Measurements from ENCODE around the gene EEF1A2. TPM values are rescaled to one million over a fixed set of nuclear protein-coding genes. Genes with fewer than 3 reads are reported as not detected.

The EEF1A2 gene
- 0.87 and 8.6 TPM in 2 replicates for total RNA-seq

DNA sequence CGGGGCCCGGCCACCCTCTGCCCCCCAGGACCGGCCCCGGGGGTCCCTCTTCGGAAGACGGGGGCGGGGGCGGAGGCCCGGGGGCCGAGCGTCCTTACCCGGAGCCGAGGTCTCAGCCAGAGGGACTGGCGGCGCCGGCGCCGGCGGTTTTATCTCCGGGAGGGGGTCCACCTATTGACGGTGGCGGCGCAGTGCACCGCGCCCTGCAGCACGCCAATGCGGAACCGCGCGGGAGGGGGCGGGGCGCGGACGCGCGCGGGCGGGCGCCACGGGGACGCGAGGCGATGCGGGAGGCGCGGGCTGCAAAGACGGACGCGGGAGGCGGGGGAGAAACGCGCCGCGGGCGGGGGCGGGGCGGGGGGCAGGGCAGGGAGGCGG lies at the start of gene EEF1A2:
Gene EEF1A2, minus strand, starts transcription at position 124 of the 378 bp plus-strand sequence. CDS start 1,320 bp downstream, outside the sequence.

DNA sequence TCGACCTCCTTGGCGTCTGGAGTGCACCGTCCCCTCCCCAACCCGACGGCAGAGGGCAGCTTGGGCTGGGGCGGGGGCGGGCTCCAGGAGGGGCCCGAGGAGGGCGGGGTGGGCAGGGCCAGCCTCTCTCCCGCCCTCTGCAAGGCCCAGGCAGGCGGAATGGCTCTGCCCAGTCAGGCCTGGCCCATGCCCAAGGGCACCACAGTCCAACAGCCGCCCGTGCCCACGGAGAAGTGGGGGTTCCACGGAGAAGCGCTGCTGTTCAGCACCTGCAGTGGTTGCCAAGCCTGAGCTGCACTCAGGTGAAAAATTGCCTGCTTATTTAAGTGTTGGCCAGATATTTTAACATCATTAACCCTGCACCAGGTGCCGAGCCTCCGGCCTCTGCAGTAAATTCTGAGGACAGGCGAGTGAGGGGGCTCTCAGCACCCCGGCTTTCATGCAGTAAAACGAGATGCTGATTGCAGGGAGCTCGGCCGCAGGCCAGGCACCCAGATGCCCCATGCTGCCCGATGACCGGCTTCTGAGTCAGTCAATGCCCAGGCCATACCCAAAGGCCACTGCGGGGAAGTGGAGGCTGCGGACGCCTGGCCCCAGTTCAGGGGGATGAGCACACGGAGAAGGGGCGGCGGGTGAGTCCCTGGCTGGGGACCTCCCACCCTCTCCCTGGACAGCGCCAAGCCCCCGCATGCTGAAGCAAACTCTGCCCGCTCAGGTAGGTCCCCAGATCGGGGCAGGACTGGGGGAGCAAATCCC lies 49.0 kb upstream of the EEF1A2 start, which contains the start of gene SRMS:
Gene SRMS, minus strand, starts transcription at position 25 of the 756 bp plus-strand sequence. CDS start 286 bp downstream, outside the sequence.

GRCh38 chr20:63536997-63537524 lies 38.2 kb upstream of the EEF1A2 start, which contains the start of gene PTK6:
Gene PTK6 (minus strand): TSS chr20:63537376. CDS start chr20:63537314, 62 bp downstream.

GRCh38 chr20:63520504-63520933 lies 21.6 kb upstream of the EEF1A2 start, which contains the start of gene PPDPF:
Gene PPDPF (plus strand): TSS chr20:63520765. CDS start chr20:63521309, 544 bp downstream.

GRCh38 chr20:63471981-63472831 lies 26.7 kb downstream of the EEF1A2 start, which contains the start of gene KCNQ2:
Gene KCNQ2 (minus strand): TSS chr20:63472655. CDS start chr20:63472463, 192 bp downstream.

Other genes with a start within 250 kb of the EEF1A2 start
- not detected in 2 replicates for gene NKAIN4, start 244.6 kb downstream of the EEF1A2 start, total RNA-seq
- 86.0 and 103 TPM in 2 replicates for gene ARFGAP1, start 226.3 kb downstream of the EEF1A2 start, total RNA-seq
- gene COL20A1, start 205.9 kb downstream of the EEF1A2 start, total RNA-seq = under 0.01 TPM in 2 replicates
- gene CHRNA4, start 137.7 kb downstream of the EEF1A2 start, total RNA-seq = not detected in 2 replicates
- under 0.01 TPM in 1 of 2 replicates, not detected in the other for gene KCNQ2, start 26.4 kb downstream of the EEF1A2 start, total RNA-seq
- gene PPDPF, start 21.7 kb upstream of the EEF1A2 start, total RNA-seq = 56.0 and 105 TPM in 2 replicates
- 0.17 TPM in 1 of 2 replicates, not detected in the other for gene PTK6, start 38.3 kb upstream of the EEF1A2 start, total RNA-seq
- gene SRMS, start 48.7 kb upstream of the EEF1A2 start, total RNA-seq = not detected in 2 replicates
- gene FNDC11, start 55.1 kb upstream of the EEF1A2 start, total RNA-seq = 1.8 and 2.3 TPM in 2 replicates
- 49.3 and 67.3 TPM in 2 replicates for gene HELZ2, start 75.2 kb upstream of the EEF1A2 start, total RNA-seq
- 10.6 and 14.4 TPM in 2 replicates for gene GMEB2, start 128.0 kb upstream of the EEF1A2 start, total RNA-seq
- gene STMN3, start 154.3 kb upstream of the EEF1A2 start, total RNA-seq = 27.2 and 36.7 TPM in 2 replicates
- 12.2 and 14.7 TPM in 2 replicates for gene RTEL1, start 159.2 kb upstream of the EEF1A2 start, total RNA-seq
- 24.3 and 66.5 TPM in 2 replicates for gene TNFRSF6B, start 197.6 kb upstream of the EEF1A2 start, total RNA-seq
- gene ARFRP1, start 208.9 kb upstream of the EEF1A2 start, total RNA-seq = 39.0 and 42.9 TPM in 2 replicates
- 19.9 and 24.1 TPM in 2 replicates for gene ZGPAT, start 209.0 kb upstream of the EEF1A2 start, total RNA-seq
- gene LIME1, start 237.6 kb upstream of the EEF1A2 start, total RNA-seq = 6.1 and 9.3 TPM in 2 replicates
- gene SLC2A4RG, start 240.7 kb upstream of the EEF1A2 start, total RNA-seq = 39.1 and 85.3 TPM in 2 replicates

All from smooth muscle cell of trachea (primary cell).